Stimulated activated CD4-positive, alpha-beta T cell treated with anti-CD3 and anti-CD28 coated beads, TNF-alpha, amount 100 ng/mL, for 1 hour (primary cell): ENCODE measurements around the gene IFT81.
"Not testable (repeated sequence)": the region's sequence is repeated elsewhere in the genome, so short reads cannot be mapped to it uniquely, and the experiment has no call there.

Source experiments
- DNase-seq, 3 donors: peaks; one replicate each; pipeline ENCODE4 v3.0.0-alpha.2; 2020; ENCODE audit warnings: low read depth in 3 of 3, low spot score in 1 of 3

IFT81 gene

DNA sequence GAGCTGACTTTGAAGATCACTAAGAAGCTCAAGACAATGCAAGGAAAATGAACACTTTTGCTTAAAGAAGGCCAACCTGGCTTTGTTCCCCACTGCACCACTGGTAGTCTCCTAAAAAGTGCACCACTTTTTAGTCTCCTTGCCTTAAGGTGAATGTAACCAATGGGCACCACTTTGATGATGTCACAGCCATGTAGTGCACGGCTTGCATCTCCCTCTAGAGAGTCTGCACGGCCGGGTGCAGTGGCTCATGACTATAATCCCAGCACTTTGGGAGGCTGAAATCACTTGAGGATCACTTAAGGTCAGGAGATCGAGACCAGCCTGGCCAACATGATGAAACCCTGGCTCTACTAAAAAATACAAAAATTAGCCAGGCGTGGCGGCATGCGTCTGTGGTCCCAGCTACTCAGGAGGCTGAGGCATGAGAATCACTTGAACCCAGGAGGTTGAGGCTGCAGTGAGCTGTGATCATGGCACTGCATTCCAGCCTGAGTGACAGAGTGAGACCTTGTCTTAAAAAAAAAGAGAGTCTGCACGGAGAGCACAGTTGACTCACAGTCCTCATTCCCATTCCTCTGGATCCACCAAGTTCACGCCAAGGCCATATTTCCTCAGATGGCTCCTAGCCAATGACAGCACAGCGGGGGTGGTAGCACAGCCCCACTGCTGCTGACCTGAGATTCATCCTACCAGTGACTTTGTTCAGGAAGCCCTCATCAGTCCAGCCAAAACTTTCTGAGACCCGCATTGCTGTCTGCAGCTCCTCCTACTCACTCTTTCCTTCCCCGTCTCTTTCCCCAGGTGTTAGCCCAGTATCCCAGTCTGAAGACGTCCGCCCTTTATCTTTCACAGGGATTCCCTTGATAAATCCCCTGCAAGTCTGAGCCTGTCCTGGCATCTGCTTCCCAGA lies 16.5 kb upstream of the IFT81 start:
- no peak for DNase-seq

DNA sequence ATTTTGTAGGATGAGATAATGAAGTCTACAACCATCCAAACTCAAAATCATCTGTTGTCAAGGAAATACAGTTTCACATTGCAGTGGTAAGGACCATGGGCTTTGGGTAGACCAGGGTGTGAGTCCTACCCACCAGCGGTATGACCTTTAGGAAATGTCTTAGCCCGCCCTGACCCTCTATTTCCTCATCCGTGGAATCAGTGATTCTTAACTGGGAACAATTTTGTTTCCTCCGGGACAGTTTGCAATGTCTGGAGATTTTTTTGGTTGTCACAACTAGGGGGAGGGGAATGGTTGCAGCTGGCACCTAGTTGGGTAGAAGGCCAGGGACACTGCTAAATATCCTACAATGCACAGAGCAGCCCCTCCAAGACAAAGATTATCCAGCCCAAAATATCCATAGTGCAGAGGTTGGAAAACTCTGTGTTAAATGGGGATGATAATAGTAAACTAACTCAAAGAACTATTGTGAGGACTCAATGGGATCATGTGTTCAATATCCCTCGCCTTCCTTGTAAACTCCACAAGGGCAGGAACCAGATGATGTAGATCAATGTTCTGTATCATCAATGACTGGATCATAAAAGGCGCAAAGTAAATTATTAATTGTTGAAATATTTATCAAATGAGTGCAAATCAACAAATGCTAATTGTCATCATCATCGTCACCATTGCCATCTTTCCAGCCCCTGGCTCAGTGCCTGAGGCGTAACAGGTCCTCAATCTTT lies 15.7 kb upstream of the IFT81 start:
- DNase-seq, result no peak

DNA sequence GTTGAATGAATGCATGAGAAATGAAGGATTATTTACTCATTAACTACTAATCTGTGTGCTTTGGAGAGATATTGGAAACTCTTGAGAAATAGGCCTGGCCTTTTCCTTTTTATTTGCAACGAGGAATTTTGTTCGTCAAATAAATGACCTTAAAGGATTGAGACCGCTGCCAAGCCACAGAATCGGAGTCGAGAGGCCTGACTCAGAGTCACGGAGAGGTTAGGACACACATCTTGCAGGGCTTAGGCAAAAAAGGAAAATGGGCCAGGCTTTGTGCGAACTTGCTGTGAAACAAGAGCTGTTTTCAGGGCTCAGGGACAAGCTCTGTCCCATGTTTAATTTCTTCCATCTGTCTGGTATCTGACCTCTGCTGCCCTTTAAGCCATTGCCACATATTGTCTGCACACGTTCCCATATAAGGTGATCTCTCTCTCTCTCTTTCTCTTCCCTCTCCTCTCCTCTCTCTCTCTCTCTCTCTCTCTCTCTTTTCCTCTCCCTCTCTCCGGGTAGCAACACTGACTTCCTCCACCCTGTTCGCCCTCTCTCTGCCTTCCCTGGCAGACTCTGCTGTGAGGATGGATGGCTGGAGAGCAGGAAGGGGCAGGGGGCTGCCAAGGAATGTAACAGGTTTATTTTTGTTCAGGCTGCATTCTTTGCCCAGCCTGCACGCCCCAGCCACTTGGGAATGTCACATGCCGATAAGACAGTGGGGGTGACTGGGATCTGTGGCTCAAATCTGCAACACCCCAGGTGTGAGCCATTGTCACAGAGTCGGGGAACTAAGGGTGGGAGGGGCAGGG lies 14.9 kb upstream of the IFT81 start:
- DNase-seq, result no peak

DNA sequence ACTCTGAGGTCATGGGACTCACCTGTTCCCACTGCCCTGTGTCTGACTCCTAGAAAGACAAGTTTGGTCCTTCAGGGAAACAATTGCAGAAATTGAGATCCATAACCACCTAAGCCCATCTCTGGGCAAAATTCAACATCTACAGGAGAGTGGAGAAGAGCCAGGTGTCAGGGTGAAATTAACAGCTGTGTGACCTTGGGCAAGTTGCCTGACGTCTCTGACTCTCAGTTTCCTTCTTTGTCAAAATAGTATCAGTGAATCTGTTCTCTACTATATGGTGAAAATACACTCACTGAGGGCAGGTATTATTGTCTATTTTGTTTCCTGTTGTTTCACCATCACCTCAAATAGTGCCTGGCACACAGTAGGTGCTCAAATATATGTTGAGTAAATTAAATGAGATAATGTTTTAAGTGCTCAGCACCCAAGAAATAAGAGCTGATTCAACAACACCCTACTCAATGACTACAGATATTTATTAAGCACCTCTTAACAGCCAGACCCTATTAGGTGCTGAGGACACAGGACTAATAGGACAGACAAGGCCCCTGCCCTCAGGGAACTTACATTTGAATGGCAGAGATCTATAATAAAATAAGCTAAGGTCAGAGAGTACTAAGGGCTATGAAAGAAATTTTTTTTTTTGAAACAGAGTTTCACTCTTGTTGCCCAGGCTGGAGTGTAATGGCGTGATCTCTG lies 14.2 kb upstream of the IFT81 start:
- no peak for DNase-seq

DNA sequence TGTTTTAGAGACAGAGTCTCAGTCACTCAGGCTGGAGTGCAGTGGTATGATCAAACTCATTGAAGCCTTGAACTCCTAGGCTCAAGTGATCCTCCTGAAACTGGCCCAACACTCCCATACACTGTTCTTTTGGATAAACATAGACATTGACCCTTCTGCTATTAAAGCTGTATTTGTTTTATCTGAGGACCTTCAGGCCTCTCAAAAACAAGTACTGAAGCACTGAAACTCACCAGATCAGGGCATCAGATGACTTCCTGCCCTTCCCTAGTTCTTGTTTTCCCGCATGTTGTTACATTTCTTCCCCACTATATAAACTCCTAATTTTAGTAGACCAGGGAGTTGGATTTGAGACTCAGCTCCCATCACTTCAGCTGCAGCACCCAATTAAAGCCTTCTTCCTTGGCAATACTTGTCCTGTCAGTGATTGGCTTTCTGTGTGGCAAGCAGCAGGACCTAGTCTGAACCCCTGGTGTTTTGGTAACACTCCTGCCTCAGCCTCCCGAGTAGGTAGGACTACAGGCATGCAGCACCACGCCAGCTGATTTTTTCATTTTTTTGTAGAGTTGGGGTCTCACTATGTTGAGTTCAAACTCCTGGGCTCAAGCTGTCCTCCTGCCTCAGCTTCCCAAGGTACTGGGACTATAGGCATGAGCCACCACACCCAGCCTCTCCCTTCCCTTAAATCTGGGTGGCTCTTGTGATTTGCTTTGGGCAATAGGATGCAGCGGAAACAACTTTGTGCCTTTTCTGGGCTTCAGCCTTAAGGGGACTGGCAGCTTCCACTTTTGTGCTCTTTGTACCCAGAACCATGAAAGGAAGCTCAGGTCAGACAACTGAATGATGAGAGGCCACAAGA lies 12.5 kb upstream of the IFT81 start:
- no peak for DNase-seq

DNA sequence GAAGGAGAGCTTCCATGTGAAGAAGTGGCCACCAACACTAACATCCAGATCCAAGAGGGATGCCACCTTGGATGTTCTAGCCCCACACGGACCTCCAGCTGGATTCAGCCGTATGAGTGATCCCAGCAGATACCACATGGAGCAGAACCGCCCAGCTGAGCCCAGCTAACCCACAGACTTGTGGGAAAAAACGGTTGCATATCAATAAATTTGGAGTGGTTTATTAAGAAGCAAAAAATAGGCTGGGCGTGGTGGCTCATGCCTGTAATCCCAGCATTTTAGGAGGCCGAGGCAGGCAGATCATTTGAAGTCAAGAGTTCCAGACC lies 11.9 kb upstream of the IFT81 start:
- no peak for DNase-seq

DNA sequence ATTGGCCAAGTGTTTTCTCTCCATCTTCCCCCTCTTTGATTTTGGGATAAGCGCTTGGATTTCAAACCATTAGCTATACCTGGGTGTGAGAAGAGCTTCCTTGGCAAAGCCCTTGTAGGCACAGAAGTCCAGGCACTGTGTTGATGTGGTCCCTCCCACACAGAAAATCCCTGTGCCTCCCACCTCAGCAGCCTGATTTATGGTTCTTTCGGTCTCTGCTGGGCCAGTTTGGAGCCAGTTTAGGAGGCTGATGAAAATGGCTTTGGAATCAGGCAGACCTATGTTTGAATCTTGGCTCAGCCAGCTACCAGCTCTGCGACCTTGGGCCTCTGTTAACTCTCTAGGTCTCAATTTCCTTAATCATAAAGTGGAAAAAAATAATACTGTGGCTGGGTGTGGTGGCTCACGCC lies 9.6 kb upstream of the IFT81 start:
- DNase-seq, result no peak

DNA sequence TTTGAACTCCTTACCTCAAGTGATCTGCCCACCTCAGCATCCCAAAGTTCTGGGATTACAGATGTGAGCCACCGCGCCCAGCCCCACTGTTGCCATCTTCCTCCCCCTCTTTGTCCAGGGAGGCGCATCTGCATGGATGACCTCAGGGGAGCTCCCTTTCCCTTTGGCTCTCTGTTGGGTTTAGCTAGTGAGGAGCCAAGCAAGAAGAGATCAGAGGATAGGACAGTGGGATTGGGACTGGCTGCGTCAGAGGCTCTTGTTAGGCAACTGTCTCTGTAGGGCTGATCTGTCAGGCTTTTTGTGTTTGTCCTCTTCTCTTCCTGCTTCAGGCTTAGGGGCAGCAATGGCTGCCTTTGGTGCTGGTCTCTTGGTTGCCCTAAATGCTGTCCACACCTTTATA lies 8.5 kb upstream of the IFT81 start:
- DNase-seq, result no peak

DNA sequence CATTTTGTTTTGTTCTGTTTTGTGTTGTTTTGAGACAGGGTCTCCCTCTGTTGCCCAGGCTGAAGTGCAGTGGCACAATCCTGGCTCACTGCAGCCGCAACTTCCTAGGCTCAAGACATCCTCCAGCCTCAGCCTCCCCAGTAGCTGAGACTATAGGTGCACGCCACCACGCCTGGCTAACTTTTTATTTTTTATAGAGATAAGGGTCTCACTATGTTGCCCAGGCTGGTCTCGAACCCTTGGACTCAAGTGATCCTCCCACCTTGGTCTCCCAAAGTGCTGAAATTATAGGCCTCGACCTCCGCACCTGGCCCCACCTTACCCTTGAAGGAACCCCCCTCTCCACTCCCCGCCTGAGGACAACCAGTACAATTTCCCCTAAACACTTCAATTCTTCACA lies 7.5 kb upstream of the IFT81 start:
- no peak for DNase-seq

DNA sequence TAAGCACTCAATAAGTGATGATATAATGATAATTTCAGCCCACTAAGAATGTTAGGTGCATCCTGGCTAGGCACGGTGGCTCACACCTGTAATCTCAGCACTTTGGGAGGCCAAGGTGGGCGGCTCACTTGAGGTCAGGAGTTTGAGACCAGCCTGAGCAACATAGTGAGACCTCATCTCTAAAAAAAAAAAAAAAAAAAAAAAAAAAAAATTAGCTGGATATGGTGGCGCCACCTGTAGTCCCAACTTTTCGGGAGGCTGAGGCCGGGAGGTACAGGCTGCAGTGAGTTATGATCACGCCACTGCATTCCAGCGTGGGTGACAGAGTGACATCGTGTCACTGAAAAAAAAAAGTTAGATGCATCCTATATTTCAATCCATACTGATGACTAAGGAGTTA lies 6.9 kb upstream of the IFT81 start:
- DNase-seq, result not testable (repeated sequence)

DNA sequence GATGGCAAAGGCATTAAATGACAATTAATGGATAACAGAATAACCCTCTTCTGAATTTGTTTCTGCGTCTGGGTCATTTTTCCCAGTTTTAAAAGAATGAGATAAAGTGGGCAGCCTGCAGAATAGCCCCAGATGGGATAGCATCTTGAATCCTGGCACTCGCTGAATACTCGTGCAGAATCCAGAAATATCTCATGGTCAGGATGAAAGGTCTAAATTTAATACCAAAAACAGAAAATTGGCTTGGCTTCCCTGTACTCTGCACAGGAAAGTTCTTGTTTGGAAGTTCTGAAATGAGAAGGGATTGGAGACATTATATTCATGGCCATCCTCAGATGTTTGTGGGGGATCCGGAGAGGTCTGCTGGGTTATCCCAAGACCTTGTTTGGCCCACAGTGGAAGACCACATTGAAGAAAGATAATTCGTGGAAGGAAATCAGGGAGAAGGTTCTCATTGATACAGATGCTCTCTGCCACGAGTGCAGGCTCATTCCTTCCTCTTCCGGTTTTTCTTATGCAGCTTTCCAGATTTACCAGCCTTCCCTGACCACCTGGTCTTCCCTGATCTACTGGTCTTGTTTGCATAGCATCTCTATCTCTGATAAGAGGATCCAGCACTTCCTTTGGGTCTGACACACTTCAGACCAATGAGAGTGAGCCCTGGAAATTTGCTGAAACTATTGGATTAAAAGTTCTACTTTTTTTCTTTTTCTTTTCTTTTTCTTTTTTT lies 6.0 kb upstream of the IFT81 start:
- no peak for DNase-seq

DNA sequence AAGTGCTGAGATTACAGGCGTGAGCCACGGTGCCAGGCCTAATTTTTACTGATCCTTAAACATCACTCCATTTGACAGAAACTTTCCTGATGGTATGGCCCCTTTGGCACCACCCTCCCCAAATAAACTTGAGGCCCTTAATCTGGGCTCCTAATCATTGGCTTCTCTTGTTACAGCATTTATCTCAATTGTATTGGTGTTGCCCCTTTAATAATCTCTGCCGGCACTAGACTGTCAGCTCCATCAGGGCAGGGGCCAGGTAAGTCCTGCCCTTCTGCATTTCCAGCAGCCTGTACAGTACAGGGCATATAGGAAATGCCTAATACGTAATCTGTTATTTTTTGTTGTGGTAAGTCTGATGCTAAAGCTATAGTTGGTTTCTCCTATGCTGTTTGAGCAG lies 1.2 kb upstream of the IFT81 start:
- DNase-seq, result no peak

DNA sequence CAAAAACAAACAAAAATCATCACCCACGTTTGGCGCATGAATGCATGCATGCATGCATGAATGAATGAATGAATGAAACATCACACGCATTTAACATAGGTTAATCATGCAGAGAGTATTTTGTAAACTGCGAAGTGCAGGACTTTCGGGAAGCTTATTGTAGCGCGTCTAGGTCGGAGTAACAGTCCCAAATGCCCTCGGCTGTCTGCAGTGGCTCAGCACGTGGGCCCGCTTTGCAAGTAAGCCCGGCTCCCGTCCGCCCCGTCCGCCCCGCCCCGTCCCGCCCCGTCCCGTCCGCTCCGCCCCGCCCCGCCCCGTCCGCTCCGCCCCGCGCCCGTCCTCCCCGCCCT lies 263 bp upstream of the IFT81 start:
- no peak for DNase-seq

DNA sequence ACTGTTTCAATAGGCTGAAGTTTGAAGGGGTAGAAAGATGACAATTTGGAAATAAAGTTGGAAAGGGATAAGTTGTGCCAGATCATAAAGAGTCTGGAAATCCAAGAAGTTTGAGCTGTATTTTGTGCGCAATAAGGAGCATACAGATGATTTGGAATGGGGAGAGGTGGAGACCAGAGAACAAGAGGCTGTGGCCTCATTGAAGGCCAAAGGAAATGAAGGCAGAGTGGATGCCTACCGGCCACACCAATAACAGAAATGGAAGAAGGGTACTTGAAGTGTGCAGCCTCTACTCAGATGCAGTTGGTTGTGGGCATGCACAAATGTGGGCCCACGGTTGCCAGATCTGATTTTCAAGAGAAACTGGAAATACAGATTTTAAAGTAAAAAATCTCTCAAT lies 2.4 kb downstream of the IFT81 start:
- DNase-seq, result no peak

DNA sequence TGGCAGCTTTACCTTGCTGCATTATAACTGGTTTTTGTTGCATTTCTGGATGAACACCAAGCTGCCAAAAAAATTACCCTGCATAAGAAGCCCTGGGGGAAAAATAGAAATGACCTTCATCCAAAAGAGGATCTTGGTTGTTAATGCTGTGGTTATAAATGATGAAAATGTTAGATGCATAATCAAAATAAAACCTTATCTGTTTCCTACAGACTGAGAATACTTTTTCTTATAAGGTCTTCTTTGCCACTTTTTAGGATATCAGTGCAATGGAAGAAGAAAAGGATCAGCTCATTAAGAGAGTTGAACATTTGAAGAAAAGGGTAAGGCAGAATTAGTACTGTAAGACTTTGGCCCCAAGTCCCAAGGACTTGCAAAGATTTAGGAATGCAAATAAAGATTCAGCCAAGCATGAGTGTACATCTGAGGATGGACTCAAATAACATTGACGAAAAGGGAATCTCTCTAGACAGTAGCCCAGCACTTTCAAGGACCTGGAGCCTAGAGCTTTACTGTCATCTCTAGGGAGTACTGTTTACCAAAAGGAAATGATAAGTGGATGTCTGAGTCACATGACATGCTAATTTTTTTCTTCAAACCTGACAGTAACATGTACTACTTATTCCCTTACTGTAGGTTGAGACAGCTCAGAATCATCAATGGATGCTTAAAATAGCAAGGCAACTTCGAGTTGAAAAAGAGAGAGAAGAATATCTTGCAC lies 10.7 kb downstream of the IFT81 start:
- no peak for DNase-seq

DNA sequence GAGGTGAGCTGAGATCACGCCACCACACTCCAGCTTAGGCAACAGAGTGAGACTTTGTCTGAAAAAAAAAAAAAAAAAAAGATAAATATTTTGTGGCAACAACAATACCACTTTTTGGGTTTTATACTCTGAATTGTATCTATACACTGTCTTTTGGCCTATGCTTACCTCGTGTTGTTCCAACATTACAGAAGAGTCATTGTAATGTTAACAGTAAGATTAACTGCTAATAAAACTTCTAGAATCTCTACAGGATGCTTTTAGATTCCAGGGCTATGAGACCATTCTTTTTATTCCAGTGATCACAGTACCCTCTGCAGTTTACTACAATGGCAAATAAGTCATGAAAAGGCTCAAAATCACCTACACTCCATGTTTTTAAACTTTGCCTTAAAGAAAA lies 11.6 kb downstream of the IFT81 start:
- no peak for DNase-seq

DNA sequence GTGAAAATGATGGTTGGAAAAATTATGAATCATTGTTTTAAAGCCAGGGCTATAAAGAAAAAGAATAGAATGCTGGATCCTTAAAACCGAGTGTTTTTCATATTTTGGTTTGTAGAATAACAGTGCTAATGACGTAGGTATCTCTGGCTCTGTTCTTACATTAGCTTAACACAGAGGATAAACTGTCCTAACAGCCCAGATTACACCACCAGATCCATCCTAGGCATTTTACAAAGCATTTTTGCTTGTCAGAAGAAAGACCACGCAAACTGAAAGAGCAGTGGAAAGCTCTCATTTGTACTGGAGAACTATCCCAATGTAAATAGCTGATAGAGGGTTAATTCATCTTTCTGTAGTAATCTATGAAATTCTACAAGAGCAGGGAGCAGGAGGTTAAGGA lies 13.6 kb downstream of the IFT81 start:
- DNase-seq, result no peak

DNA sequence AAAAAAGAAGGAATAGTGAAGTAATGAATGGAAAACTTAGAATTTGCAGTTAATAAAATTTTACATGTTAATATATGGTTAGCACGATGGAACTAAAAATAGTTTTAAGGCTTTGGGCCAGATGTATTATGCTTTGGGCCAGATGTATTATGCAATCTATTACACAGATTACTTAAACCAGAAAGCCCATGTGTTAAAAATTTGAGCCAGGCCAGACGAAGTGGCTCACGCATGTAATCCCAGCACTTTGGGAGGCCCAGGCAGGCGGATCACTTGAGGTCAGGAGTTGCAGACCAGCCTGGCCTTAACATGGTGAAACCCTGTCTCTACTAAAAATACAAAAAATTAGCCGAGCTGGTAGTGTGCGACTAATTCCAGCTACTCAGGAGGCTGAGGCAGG lies 17.2 kb downstream of the IFT81 start:
- no peak for DNase-seq

DNA sequence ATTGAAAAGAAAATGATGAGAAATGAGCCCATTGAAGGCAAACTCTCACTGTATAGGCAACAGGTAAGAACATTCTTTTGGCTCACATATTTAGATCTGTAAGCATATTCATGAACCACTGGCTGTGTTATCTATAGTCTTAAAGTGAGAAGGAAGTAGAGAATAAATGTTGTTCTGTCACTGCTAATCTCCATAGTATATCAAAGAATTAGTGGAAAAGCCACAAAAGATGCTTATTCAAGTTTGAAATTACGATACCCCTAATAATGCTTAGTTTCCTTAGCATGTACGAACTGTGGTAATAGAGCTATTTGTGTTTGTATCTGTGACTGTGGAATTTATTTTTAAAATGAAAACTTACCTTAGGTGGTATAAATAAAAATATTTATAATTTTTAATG lies 22.8 kb downstream of the IFT81 start:
- no peak for DNase-seq
